NCI-H2107 treated with DMSO at 0.1 percent for 48 hours (cell line): ENCODE data around the gene S100A11.
A peak's percentile ranks its signal among the peaks of the same experiment; 100 is the strongest.

Experiments used
- DNase-seq: peaks from one replicate; lab custom pipeline; 2025; ENCODE audit not compliant: unreplicated experiment; lab: John Stamatoyannopoulos, UW

Gene S100A11

GRCh38 chr1:152003846-152004442, 32.9 kb downstream of the S100A11 start:
- no peak for DNase-seq

DNA sequence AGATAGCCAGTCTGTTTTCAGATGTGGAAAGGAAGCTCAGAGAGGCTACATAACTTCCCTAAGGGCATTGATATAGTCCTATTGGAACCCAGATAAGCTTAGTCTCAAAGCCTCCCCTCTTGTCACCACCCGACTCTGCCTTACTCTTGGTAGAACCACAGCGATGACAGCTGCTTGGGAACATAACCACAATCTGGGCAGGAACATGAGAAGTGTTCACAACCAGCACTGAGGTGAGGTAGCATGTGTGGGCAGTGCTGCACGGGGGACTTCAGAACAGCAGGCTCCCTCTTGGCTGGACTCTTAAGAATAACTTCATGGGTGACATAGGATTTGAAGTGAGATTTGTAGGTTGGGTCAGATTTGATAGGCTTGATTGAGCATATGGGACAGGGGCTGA, 33.8 kb downstream of the S100A11 start:
- DNase-seq, result no peak

DNA sequence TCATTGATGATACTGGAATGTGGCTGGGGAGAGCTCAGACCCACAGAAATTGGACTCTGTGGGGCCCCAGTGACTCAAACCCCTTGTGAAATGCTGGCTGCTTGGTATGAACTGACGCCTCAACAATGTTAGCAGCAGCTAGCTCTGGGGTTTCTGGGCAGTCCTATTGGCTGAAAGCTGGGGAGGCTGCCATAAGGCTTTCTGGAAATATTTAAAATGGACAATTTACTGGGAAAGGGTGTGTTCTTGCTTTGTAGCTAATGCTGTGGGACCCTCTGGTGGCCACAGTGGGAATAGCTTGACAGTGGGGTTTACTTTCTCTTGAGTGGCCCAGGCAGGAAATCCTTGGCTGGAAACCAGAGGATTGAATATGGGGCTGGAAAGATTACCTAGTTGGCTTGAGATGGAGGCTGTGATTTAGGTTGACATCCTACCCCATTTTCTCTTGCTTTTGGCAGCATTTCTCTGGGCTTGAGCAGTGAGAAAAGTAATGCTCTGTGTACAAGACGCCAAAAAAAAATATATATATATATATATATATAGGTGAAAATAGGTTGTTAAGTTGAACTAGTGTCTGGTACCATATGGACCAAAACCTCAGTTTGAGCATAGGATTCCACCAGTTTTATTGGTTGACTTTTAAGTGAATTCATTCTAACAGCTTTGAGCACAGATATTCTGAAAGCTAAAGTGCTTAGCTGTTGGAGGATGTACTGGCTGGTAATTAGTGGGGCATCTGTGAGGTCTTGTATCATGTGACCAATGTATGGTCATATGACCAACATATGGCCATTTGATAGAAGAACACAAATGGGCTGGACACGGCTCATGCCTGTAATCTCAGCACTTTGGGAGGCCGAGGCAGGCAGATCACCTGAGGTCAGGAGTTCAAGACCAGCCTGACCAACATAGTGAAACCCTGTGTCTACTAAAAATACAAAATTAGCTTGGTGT, 34.9 kb downstream of the S100A11 start:
- peak; percentile 37 for DNase-seq

DNA sequence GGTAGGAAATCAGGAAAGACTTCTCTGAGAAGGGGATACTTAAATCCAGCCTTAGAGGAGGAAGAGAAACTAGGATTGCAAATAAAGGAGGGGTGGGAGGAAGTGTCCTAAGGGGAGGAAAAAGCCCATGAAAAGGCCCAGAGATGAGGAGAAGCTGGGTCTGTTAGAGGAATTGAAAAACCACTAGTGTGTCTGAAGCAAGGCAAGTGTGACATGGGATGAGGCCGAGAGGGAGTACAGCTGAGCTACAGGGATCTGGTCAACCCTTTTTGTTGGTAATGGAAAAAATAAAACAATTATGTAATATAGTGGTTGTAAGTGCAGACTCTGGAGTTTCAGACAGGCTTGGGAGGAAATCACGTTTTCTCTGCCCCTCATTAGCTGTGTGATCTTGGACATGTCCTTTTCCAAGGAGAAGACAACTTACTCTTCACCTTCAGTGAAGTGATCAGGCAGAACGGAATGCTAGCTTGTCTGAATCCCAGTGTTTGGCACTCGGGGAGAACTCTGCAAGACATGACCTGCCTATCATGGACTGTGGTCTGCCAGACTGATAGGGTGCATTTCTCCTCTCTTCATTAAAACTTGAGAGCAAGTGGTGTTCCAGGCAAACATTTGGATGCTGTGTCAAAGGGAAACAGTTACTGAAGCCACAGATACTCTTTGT, 35.7 kb downstream of the S100A11 start:
- no peak for DNase-seq

- DNase-seq, result no peak
Measured at GRCh38 chr1:151998611-151999362, 38.0 kb downstream of the S100A11 start.

DNA sequence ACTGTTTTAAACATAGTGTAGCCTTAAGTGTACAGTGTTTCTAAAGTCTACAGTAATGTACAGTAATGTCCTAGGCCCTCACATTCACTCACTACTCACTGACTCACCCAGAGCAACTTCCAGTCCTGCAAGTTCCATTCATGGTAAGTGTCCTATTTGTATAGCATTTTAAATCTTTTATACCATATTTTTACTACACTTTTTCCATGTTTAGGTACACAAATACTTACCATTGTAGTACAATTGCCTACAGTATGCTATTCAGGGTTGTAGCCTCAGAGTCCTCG, 39.6 kb downstream of the S100A11 start:
- DNase-seq, result no peak

- DNase-seq, result no peak
Measured at GRCh38 chr1:151995774-151996173, 41.0 kb downstream of the S100A11 start.

DNA sequence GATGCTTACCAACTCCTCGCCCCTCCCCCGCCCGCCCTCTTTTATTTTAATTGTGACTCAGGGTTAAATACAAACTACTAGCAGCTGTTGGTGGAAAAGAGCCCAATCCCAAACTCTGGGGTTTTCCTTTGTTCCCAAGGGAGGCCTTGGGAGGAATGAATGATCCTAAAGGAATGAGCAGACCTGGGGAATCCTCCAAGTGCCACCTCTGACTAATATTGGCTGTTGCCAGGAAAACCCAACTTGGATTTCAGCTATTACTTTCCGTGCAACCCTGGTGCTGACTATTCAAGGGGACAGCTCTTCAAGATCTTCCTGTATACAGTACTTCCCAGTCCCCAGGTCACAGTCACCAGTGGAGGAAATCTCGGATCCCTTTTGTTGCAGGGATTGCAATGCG, 41.8 kb downstream of the S100A11 start:
- DNase-seq, result no peak

- DNase-seq, result no peak
Measured at GRCh38 chr1:151993734-151994496, 42.9 kb downstream of the S100A11 start, which contains the start of gene S100A10. Gene S100A10, minus strand, starts transcription at chr1:151993859. Its CDS starts 7,629 bp downstream, at chr1:151986230.

DNA sequence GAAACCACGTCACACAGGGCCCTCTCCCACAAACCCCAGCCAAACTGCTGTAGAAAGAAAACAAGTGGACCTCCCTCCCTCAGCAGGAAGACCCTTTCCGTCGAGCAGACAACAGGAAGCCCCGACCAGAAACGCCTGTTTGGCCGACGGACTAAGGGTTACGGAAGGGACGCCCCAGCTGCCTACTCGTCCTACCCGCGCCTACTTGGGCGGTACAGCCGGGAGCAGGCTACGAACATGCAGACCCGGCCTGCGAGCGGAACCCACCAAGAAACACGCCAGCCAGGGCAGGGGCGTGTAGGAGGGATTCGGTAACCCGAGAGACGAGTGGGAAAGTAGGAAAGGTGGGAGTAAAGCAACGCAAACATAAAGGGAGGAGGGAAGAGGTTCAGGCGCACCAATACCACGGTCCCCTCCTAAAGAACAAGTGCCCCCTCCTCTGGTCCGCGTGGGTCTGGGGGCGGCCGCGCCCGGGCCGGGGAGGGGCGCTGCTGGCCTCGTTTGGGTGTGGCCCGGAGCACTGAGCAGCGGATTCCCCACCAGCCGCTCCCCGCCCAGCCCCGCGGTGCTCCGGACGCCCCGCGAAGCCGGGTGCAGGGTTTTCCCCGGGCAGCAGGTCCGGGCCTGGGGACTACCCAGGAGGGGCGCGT, 43.6 kb downstream of the S100A11 start:
- no peak for DNase-seq

DNA sequence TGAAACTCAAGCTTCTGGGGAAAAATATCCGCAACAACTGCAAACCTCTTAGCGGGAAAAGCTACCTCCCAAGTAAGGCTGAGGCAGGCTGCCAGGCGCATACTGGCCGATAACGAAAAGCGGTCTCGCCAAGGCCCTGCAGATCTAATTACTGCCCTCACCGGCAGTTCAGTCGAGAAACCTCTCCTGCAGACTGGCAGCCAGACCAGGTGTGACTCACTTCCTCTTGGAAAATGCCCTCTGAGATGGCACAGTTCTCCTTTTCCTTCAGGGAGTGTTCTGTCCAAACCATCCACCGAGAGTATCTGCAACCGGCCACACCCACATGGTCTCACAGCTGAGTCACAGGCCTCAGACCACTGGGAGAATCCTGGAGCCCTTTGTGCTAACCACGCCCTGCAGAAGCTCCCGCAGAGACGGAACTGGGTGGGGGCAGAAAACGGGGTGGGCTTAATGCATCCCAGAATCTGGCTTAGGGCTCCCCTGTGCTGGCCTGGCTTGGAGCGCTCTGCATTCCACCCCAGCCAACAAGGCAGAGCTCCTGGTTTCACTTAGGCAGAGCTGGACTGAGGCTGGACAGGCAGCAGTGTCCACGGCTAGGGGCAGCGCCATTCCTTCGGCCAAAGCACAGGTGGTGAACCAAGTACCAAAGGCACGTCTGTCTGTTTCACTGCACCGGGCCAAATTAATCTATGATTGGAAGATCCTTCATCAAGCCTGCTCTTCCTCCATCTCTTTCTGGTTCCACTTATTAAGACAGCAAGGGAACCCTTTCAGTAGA, 44.3 kb downstream of the S100A11 start:
- no peak for DNase-seq

DNA sequence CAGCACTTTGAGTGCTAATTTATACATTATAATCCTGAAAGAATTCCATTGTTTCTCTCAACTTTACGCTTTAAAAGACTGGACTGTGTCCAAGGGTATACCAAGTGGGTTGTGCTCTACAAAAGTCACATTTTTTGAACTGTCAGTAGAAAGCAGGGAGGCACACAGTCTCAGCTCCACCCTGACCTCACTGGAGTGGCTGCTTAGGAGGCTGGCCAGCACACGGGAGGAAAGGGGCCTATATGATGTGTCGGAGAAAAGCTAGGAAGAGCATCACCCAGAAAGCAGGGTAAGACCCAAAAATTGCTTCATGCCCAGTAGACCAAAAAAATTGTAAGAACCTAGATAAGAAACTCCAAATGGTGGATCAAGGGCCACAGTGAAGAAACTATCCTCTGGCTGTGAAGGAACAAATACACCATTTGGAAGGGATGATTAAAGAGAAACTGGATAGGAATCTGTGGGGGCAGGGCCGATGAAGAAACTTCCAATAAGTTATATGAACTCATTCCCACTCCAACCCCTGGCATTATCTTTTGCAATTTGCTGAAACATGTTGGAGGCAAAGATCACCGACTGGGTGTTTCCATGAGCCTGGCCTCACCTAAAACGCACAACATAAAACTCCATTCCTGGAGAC, 45.0 kb downstream of the S100A11 start:
- DNase-seq, result no peak

DNA sequence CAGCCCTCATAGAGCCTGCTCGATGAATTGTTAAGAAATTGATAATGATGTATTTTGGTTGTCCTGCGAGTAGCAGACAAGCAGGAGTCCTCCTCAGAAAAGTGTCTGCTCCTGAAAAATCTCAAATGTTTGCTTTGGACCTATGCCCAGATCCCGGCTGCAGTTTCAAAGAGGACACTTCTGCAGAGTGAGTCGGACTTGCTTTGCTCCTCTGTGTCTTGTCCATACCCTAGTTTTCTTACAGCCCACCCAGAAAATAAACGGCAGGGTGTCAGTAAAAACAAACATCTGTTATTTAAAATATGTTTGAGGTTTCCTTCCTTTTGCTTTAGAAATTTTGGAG, 46.0 kb downstream of the S100A11 start:
- DNase-seq, result no peak

DNA sequence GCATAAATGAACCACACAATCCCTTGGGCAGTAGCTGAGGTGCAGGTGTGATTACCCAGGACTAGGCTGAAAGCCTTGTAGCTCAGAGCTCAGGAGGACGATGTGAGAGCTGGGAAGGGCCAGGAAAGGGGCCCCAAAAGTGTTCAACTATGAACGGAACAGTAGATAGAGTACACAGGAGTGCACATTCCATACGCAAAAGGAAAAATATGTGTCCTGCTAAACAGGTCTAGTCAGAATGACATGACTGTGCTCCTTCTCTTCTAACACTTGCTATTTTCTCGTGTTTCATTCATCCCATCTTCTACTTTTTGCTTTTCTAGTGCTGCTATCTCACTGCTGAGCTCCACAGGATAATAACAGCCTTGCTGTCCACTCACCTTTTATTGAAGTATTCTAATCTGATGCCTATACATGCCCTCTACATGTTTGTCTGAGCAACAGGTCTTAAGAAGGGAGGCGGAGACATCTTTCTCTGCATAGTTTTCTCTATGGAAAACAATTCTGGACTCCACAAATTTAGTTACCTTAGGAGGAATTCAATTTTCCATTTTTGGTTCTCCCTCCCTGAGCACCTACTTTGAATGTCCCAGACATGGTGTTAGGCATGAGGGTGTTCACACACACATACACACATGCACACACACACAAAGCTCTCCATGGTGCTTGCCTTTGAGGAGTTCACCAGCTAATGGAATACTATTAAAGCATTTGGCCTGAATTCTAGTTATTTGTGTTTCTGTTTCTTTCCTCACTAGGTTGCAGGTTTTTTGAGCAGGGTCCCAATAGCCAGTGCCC, 46.5 kb downstream of the S100A11 start:
- DNase-seq, result no peak

GRCh38 chr1:151989211-151989862, 47.5 kb downstream of the S100A11 start:
- DNase-seq, result no peak

- no peak for DNase-seq
Measured at GRCh38 chr1:151988405-151988923, 48.3 kb downstream of the S100A11 start.

DNA sequence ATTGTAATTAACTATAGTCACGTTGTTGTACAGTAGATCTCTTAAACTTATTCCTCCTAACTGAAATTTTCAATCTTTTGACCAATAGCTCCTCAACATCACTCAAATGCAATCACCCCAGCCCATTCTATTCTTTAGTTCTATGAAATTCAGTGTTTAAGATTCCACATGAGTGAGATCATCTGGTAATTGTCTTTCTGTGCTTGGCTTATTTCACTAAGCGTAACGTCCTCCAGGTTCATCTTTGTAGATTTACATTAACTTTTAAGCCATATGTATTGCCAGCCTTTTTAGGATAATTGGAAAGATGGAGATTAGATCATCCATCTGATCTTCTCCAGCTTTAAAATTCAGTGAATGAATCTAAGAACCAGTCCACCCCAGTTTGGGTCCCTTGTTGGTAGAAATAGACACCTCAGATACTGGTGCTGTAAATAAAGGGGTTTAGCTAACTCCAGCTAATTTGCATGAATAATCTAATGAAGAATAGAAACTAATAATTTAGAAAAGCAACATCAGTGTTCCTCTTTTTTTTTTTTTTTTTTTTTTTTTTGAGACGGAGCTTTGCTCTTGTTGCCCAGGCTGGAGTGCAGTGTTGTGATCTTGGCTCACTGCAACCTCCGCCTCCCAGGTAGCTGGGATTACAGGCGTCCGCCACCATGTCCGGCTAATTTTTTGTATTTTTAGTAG, 50.2 kb downstream of the S100A11 start:
- DNase-seq, result no peak
